HepG2 (cell line): ENCODE results near the gene IWS1. TPM values are rescaled to one million over a fixed set of nuclear protein-coding genes. Genes with fewer than 3 reads are reported as not detected.

ENCODE experiments used
- EED ChIP-seq: sonication (generic); formaldehyde crosslinking; IDR thresholded peaks from 2 replicates; pipeline ENCODE4 v1.5.0; 2020; ENCODE audit warnings: mild to moderate bottlenecking, missing genetic modification reagents
- MAZ ChIP-seq, 2 experiments: sonication (generic) in 1 of 2; formaldehyde crosslinking in 1 of 2; IDR thresholded peaks; 2 replicates each; pipeline versions ENCODE4 v1.5.0 to v1.6.1; 2012 to 2020; ENCODE audit warnings: low read depth in 2 of 2, mild to moderate bottlenecking in 2 of 2, borderline replicate concordance in 1 of 2, improper control_type of control experiment in 1 of 2, low read length in 1 of 2, missing genetic modification reagents in 1 of 2, moderate library complexity in 1 of 2
- PRPF4 ChIP-seq: fragments of 200-400 bp; formaldehyde crosslinking; IDR thresholded peaks from 2 replicates; pipeline ENCODE4 v1.6.1; 2016; ENCODE audit warnings: low read length, low read depth; ENCODE audit not compliant: poor library complexity, severe bottlenecking
- TBX2 ChIP-seq: sonication (generic); formaldehyde crosslinking; IDR thresholded peaks from 2 replicates; pipeline ENCODE4 v1.5.0; 2020; ENCODE audit warnings: missing genetic modification reagents, mild to moderate bottlenecking, borderline replicate concordance
- U2AF2 ChIP-seq: fragments of 200-400 bp; formaldehyde crosslinking; IDR thresholded peaks from 2 replicates; pipeline ENCODE4 v1.6.1; 2017; ENCODE audit warnings: low read depth, mild to moderate bottlenecking, low read length
- ZBTB26 ChIP-seq: IDR thresholded peaks from 2 replicates; pipeline ENCODE4 v1.6.1; 2016; ENCODE audit warnings: missing compliant biosample characterization, missing genetic modification reagents, borderline replicate concordance
- ZNF143 ChIP-seq: sonication (generic); formaldehyde crosslinking; IDR thresholded peaks from 2 replicates; pipeline ENCODE4 v1.4.0; 2020; ENCODE audit warnings: missing genetic modification reagents
- ZNF572 ChIP-seq: sonication (generic); formaldehyde crosslinking; IDR thresholded peaks from 2 replicates; pipeline ENCODE4 v1.5.1; 2020; ENCODE audit warnings: mild to moderate bottlenecking, missing genetic modification reagents
- ZNF737 ChIP-seq: sonication (generic); formaldehyde crosslinking; IDR thresholded peaks from 2 replicates; pipeline ENCODE4 v1.5.0; 2020; ENCODE audit warnings: missing genetic modification reagents, mild to moderate bottlenecking, borderline replicate concordance
- ZNF788 ChIP-seq: sonication (generic); formaldehyde crosslinking; IDR thresholded peaks from 2 replicates; pipeline ENCODE4 v1.5.0; 2020; ENCODE audit warnings: mild to moderate bottlenecking, missing genetic modification reagents, borderline replicate concordance
- ZNF883 ChIP-seq: sonication (generic); formaldehyde crosslinking; IDR thresholded peaks from 2 replicates; pipeline ENCODE4 v1.5.1; 2020; ENCODE audit warnings: mild to moderate bottlenecking, missing genetic modification reagents; ENCODE audit errors: not compliant biosample characterization
- ZNF891 ChIP-seq: sonication (generic); formaldehyde crosslinking; IDR thresholded peaks from 2 replicates; pipeline ENCODE4 v1.5.0; 2020; ENCODE audit warnings: mild to moderate bottlenecking, missing genetic modification reagents
- ZSCAN9 ChIP-seq: IDR thresholded peaks from 2 replicates; pipeline ENCODE4 v1.6.1; 2016; ENCODE audit warnings: borderline replicate concordance
- polyA plus RNA-seq, 8 experiments: library from polyadenylated mRNA; depleted of rRNA in 3 of 8; stranded (reverse) in 7 of 8; unstranded in 1 of 8; fragments of >200 nt; fragmentation: Illumina TruSeq in 4 of 8; extraction: Trizol in 4 of 8; gene quantifications; 2 replicates each; pipeline versions ENCODE4 v1.2.1 to v1.2.3, GENCODE V29; 2011 to 2016; ENCODE audit warnings: low read depth in 4 of 8, missing spikeins in 1 of 8, mixed read lengths in 1 of 8; ENCODE audit not compliant: insufficient read depth in 1 of 8
- total RNA-seq, 5 experiments: library from RNA; depleted of rRNA; stranded (reverse); fragments of >200 nt; fragmentation: Illumina TruSeq; extraction: Trizol; gene quantifications; 2 replicates each; pipeline ENCODE4 v1.2.3, GENCODE V29; 2016; ENCODE audit warnings: low read depth in 1 of 5
- TF ChIP-seq, protein P1 (sequence below), 2 experiments: fragments of 450-650 bp in 1 of 2; sonication (generic) in 1 of 2; formaldehyde crosslinking in 1 of 2; IDR thresholded peaks; 2 replicates each; pipeline versions ENCODE4 v1.6.1 to v1.8.0; 2016 to 2022; ENCODE audit warnings: antibody characterized with exemption in 1 of 2, mild to moderate bottlenecking in 1 of 2, missing genetic modification reagents in 1 of 2
- TF ChIP-seq, protein P2 (sequence below): sonication (generic); formaldehyde crosslinking; IDR thresholded peaks from 2 replicates; pipeline ENCODE4 v1.4.0; 2020; ENCODE audit warnings: mild to moderate bottlenecking, missing genetic modification reagents

Gene IWS1
- total and polyA plus RNA-seq, 2 of the 13 experiments (the other 11 are each of a cell fraction or from before 2014, with no cell fraction given): 28.9 to 62.3 TPM

DNA sequence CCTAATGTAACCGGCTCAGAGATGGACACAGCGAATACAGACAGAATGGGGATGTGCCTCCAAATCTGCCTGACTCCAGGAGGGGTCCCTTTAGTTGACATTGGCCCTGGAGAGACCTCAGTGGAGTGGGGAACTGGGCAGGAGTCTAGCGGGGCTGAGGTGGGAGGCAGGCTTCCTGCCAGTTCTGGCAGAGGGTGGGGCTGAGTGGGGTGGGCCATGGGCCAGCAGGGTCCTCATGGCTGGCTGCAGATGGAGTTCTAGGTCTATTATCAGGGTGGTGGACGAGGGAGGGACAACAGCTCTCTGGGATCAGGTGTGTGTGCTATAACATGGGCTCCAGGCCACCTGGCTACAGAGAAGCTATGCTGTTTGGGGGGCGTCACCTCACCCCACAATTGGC is 86.9 kb downstream of the IWS1 start (continued):
- TF ChIP-seq, protein P1, sequence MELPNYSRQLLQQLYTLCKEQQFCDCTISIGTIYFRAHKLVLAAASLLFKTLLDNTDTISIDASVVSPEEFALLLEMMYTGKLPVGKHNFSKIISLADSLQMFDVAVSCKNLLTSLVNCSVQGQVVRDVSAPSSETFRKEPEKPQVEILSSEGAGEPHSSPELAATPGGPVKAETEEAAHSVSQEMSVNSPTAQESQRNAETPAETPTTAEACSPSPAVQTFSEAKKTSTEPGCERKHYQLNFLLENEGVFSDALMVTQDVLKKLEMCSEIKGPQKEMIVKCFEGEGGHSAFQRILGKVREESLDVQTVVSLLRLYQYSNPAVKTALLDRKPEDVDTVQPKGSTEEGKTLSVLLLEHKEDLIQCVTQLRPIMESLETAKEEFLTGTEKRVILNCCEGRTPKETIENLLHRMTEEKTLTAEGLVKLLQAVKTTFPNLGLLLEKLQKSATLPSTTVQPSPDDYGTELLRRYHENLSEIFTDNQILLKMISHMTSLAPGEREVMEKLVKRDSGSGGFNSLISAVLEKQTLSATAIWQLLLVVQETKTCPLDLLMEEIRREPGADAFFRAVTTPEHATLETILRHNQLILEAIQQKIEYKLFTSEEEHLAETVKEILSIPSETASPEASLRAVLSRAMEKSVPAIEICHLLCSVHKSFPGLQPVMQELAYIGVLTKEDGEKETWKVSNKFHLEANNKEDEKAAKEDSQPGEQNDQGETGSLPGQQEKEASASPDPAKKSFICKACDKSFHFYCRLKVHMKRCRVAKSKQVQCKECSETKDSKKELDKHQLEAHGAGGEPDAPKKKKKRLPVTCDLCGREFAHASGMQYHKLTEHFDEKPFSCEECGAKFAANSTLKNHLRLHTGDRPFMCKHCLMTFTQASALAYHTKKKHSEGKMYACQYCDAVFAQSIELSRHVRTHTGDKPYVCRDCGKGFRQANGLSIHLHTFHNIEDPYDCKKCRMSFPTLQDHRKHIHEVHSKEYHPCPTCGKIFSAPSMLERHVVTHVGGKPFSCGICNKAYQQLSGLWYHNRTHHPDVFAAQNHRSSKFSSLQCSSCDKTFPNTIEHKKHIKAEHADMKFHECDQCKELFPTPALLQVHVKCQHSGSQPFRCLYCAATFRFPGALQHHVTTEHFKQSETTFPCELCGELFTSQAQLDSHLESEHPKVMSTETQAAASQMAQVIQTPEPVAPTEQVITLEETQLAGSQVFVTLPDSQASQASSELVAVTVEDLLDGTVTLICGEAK (IDR thresholded peaks at IDR 0.05): no peak
- TF ChIP-seq, protein P1 (CRISPR knock-in tag; IDR thresholded peaks at IDR 0.05): 0 out of 2 replicates have a peak, but pooled peaks have one; percentile 24
- no peak for TF ChIP-seq MAZ (IDR thresholded peaks at IDR 0.05; ENCODE audit: borderline replicate concordance, low read depth, low read length)
- TF ChIP-seq MAZ (CRISPR knock-in tag; IDR thresholded peaks at IDR 0.05; ENCODE audit: low read depth): peak; percentile 50; the same call in 1 of the 2 replicates
- no peak for TF ChIP-seq PRPF4
- peak; percentile 22; the same call in 1 of the 2 replicates for TF ChIP-seq ZNF143
- 0 out of 2 replicates have a peak, but pooled peaks have one; percentile 32 for TF ChIP-seq ZNF788 (CRISPR knock-in tag)
- TF ChIP-seq ZSCAN9 (CRISPR knock-in tag): no peak
- peak; percentile 36 for TF ChIP-seq ZNF883 (CRISPR knock-in tag)
- TF ChIP-seq EED (CRISPR knock-in tag): 0 out of 2 replicates have a peak, but pooled peaks have one; percentile 28
- no peak for TF ChIP-seq ZNF737 (CRISPR knock-in tag)
- 0 out of 2 replicates have a peak, but pooled peaks have one; percentile 21 for TF ChIP-seq TBX2 (CRISPR knock-in tag)
- TF ChIP-seq ZNF891: 0 out of 2 replicates have a peak, but pooled peaks have one; percentile 50
- 0 out of 2 replicates have a peak, but pooled peaks have one; percentile 43 for TF ChIP-seq ZNF572 (CRISPR knock-in tag)
- TF ChIP-seq ZBTB26 (CRISPR knock-in tag): peak; percentile 24; the same call in 1 of the 2 replicates
- TF ChIP-seq U2AF2: no peak
- TF ChIP-seq, protein P2, sequence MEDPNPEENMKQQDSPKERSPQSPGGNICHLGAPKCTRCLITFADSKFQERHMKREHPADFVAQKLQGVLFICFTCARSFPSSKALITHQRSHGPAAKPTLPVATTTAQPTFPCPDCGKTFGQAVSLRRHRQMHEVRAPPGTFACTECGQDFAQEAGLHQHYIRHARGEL: 0 out of 2 replicates have a peak, but pooled peaks have one; percentile 23
- TF ChIP-seq, all 625 proteins: peak for 13
